GM12878 (cell line): ENCODE measurements around the gene NAT9. TPM values are rescaled to one million over a fixed set of nuclear protein-coding genes. Genes with fewer than 3 reads are reported as not detected.
A peak's percentile ranks its signal among the peaks of the same experiment; 100 is the strongest.

Source experiments
- ATAC-seq: fragments of 200-7000 bp; cut with Tn5 transposase; 3 replicates; pipeline ENCODE4 v1.9.1; 2020; ENCODE audit warnings: mild to moderate bottlenecking, moderate library complexity
- BruUV-seq: library from RNA; stranded (reverse); fragments of 400-500 nt; replicated peaks from 2 replicates; lab custom pipeline; 2021; lab: Mats Ljungman, UMichigan
- CTCF ChIA-PET: fragments of 300-600 bp; sonication (Branson Sonifier 250); formaldehyde crosslinking; extraction: SDS; loops from one replicate; lab custom pipeline; 2021; ENCODE audit warnings: inconsistent platforms; lab: Yijun Ruan, JAX
- POLR2A ChIA-PET: fragments of 350-600 bp; formaldehyde crosslinking; extraction: SDS; loops from one replicate; lab custom pipeline; 2021; ENCODE audit warnings: inconsistent platforms; lab: Charles Lee
- RAD21 ChIA-PET: fragments of 300-600 bp; sonication (Branson Sonifier 250); formaldehyde crosslinking; loops from one replicate; lab custom pipeline; 2023; ENCODE audit warnings: antibody characterized with exemption; ENCODE audit not compliant: unreplicated experiment; lab: Charles Lee
- SMC1A ChIA-PET: fragments of 300-600 bp; sonication (Branson Sonifier 250); formaldehyde crosslinking; loops from one replicate; lab custom pipeline; 2023; ENCODE audit not compliant: unreplicated experiment, uncharacterized antibody; lab: Charles Lee
- DNase-seq: peaks from one replicate; pipeline ENCODE4 v3.0.0-alpha.2; 2011; ENCODE audit warnings: low read depth, low spot score
- FAIRE-seq: peaks from 3 replicates; lab custom pipeline; 2011; peaks lifted over from hg19 to GRCh38; lab: Jason Lieb, UNC
- H2AFZ ChIP-seq: 2 replicates; pipeline ENCODE4 v1.6.0; 2011; ENCODE audit warnings: low read depth, low read length, control low read depth; ENCODE audit not compliant: control insufficient read depth
- H3K27ac ChIP-seq: 2 replicates; pipeline ENCODE4 v1.5.1; 2011; ENCODE audit warnings: control low read depth; ENCODE audit not compliant: control insufficient read depth, insufficient read depth
- H3K27me3 ChIP-seq, 2 experiments: replicated peaks in 1 of 2; 2 replicates each; pipeline versions ENCODE4 v1.6.0 to v1.6.1; 2011; ENCODE audit warnings: low read length in 1 of 2; ENCODE audit not compliant: control insufficient read depth in 2 of 2, insufficient read depth in 2 of 2
- H3K36me3 ChIP-seq, 2 experiments: 2 replicates each; pipeline ENCODE4 v1.5.1; 2011; ENCODE audit warnings: low read length in 1 of 2; ENCODE audit not compliant: control insufficient read depth in 2 of 2, insufficient read depth in 2 of 2
- H3K4me1 ChIP-seq: 2 replicates; pipeline ENCODE4 v1.6.1; 2011; ENCODE audit warnings: mild to moderate bottlenecking, low read length, moderate library complexity, mixed read lengths; ENCODE audit not compliant: control insufficient read depth, insufficient read depth
- H3K4me2 ChIP-seq: 2 replicates; pipeline ENCODE4 v1.6.0; 2011; ENCODE audit warnings: control low read depth; ENCODE audit not compliant: control insufficient read depth, insufficient read depth
- H3K4me3 ChIP-seq: fragments of 200-600 bp; sonication (generic); 2 replicates; pipeline ENCODE4 v1.5.1; 2016
- H3K79me2 ChIP-seq: 2 replicates; pipeline ENCODE4 v1.6.0; 2011; ENCODE audit warnings: low read length; ENCODE audit not compliant: control insufficient read depth, insufficient read depth
- H3K9ac ChIP-seq: 2 replicates; pipeline ENCODE4 v1.8.0; 2011; ENCODE audit warnings: low read length, control low read depth, mixed read lengths; ENCODE audit not compliant: control insufficient read depth, insufficient read depth
- H3K9me3 ChIP-seq: replicated peaks from 3 replicates; pipeline ENCODE4 v1.5.1; 2011; ENCODE audit warnings: mild to moderate bottlenecking, low read length; ENCODE audit not compliant: control insufficient read depth, insufficient read depth
- H4K20me1 ChIP-seq: 2 replicates; pipeline ENCODE4 v1.6.0; 2011; ENCODE audit not compliant: control insufficient read depth, insufficient read depth
- ASH2L ChIP-seq: fragments of 300-600, 200-600 bp; sonication (generic); IDR thresholded peaks from 2 replicates; pipeline ENCODE4 v1.6.1; 2017; ENCODE audit warnings: low read depth, mild to moderate bottlenecking, borderline replicate concordance
- FOXK2 ChIP-seq: fragments of 450-650 bp; IDR thresholded peaks from 2 replicates; pipeline ENCODE4 v1.6.1; 2017; ENCODE audit warnings: mild to moderate bottlenecking, moderate library complexity
- HDAC6 ChIP-seq: fragments of 200-600 bp; sonication (generic); IDR thresholded peaks from one replicate; pipeline ENCODE4 v1.8.0; 2017; ENCODE audit warnings: antibody characterized with exemption; ENCODE audit not compliant: unreplicated experiment
- WGBS: methylation state at CpG from one replicate; pipeline ENCODE4 v1.1.6; 2016; ENCODE audit warnings: low lambda C conversion rate; ENCODE audit not compliant: insufficient replicate concordance, insufficient coverage; ENCODE audit errors: missing lambda C conversion rate; 5-methylcytosine and 5-hydroxymethylcytosine counted together
- in situ Hi-C: fragments of 300-500 bp; cut with MboI; formaldehyde crosslinking; loops from 9 replicates; pipeline ENCODE4 v1.14.3; 2018; ENCODE audit warnings: mixed read lengths
- intact Hi-C: fragments of 100-400 bp; cut with micrococcal nuclease; formaldehyde crosslinking; loops from one replicate; pipeline ENCODE4 v1.14.2; 2022; ENCODE audit not compliant: unreplicated experiment
- polyA plus RNA-seq, 11 experiments: library from polyadenylated mRNA; depleted of rRNA in 4 of 11; unstranded in 6 of 11; stranded (reverse) in 5 of 11; fragments of >200 nt; fragmentation: Nextera tagmentation in 4 of 11; fragmentation: Illumina TruSeq in 1 of 11; extraction: Ambion mirVana in 4 of 11; extraction: Trizol in 1 of 11; gene quantifications; 1 replicate in 1 of 11; 2 replicates in 10 of 11; pipeline versions ENCODE4 v1.2.1 to v1.2.3, GENCODE V29; 2011 to 2016; ENCODE audit warnings: inconsistent platforms in 2 of 11, missing spikeins in 2 of 11, low read depth in 1 of 11
- total RNA-seq, 4 experiments: library from RNA; depleted of rRNA in 3 of 4; stranded (reverse); fragments of >200 nt in 3 of 4; fragmentation: Illumina TruSeq in 1 of 4; extraction: Trizol in 1 of 4; gene quantifications; 2 replicates each; pipeline versions ENCODE4 v1.2.1 to v1.2.3, GENCODE V29; 2013 to 2021
- TF ChIP-seq, protein P1 (sequence below): fragments of 450-650 bp; IDR thresholded peaks from 2 replicates; pipeline ENCODE4 v1.6.1; 2018; ENCODE audit warnings: mild to moderate bottlenecking, low read depth, moderate library complexity; ENCODE audit not compliant: partially characterized antibody

Gene NAT9
- total and polyA plus RNA-seq, 10 of the 15 experiments (the other 5 are each of a cell fraction or from before 2014, with no cell fraction given), result 3.5 to 45.3 (median 27.3) TPM

DNA sequence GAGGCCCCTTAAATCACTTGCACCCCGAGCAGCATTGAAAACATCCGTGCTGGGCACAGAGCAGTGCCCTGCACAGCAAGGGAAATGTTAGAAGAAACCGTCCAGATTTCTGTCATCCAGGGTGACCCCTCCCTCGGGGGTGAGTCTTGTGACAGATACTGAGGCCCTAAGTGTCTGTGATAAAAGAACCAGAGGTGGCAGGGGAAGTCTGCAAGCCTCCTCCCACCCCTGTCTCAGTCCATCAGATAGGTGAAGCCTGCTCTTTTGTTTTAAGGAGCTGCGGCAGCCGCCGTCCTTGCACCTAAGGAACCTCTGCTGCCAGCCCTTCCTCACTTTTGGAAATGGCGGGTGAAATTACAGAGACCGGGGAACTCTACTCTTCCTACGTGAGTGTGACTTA is 845 bp upstream of the NAT9 start:
- H3K27ac ChIP-seq, result no peak overlapping the region
- BruUV-seq, result no TSS peak
- no peak for TF ChIP-seq FOXK2
- H3K4me2 ChIP-seq, result peak overlapping the region; percentile 95
- RAD21 ChIA-PET, result interaction anchor here (0.6 to 3.1 kb wide), 9 partner anchors 18 to 395 kb away, joined by 3 to 11 read pairs (median 4); partner anchors contain the start of genes FDXR and RAB37
- in situ Hi-C loops, result no loop called here
- FAIRE-seq, result no peak
- peak; percentile 1; the same call in 1 of the 3 replicates for ATAC-seq
- SMC1A ChIA-PET, result interaction anchor here (0.8 to 3.5 kb wide), 8 partner anchors 16 to 184 kb away, joined by 3 to 13 read pairs (median 5); no protein-coding TSS in a partner anchor
- no peak for DNase-seq
- peaks cover 16% of the 10 kb centered on the region for H3K79me2 ChIP-seq
- peaks cover 28% of the 10 kb centered on the region for H3K4me1 ChIP-seq
- no peaks in the 10 kb centered on the region for H3K9me3 ChIP-seq
- POLR2A ChIA-PET, result interaction anchor here (0.7 to 2.3 kb wide), 7 partner anchors 17 to 96 kb away, joined by 3 to 15 read pairs (median 5); partner anchors contain the start of gene FDXR
- H3K9ac ChIP-seq, result peak overlapping the region; percentile 83
- H3K4me3 ChIP-seq, result peak overlapping the region; percentile 73
- peaks cover 6 to 13% of the 10 kb centered on the region in 2 experiments; a peak in 3 of 4 replicates for H3K36me3 ChIP-seq
- no peaks in the 10 kb centered on the region for H3K27me3 ChIP-seq
- 28% methylated on average over 10 of the region's 10 CpGs for WGBS
- no peak overlapping the region for H2AFZ ChIP-seq
- CTCF ChIA-PET, result interaction anchor here (1.6 to 3.4 kb wide), 4 partner anchors 15 to 40 kb away, joined by 3 to 17 read pairs (median 14); partner anchors contain the start of gene RAB37
- no peaks in the 10 kb centered on the region; the same call in 1 of the 2 replicates for H4K20me1 ChIP-seq
- intact Hi-C loops, result no loop called here

DNA sequence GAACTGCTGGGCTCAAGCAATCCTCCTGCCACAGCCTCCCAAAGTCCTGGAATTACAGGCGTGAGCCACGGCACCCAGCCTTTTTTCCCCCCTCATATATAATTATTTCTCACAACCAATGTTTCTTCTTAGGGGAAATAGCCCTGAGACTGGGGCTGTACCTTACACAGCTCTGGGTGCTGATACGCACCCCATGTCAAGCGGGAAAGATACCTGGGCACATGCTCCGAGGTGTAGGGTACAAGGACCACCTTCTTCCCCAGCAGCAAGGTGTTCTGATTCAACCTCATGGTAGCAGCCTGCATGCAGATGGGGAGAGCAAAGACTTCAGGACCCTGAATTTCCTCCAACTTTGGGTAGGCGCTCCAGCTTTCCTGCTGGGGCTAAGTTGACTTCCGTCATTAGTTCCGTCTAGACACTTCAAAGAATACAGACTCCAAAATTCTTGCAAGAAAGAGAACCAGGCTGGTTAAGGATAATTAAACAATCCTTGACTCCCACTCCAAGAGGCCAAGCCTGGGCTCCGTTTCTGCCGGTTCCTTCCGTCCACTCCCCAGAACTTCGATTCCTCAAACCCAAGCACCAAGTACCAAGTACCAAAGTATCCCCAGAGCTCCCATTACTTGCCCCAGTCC is 619 bp downstream of the NAT9 start:
- H3K27me3 ChIP-seq, result no peaks in the 10 kb centered on the region
- peaks cover 19 to 23% of the 10 kb centered on the region in 2 experiments; a peak in 3 of 4 replicates for H3K36me3 ChIP-seq
- 25% methylated on average over 12 of the region's 12 CpGs for WGBS
- H2AFZ ChIP-seq, result peak overlapping the region; percentile 91
- ChIA-PET POLR2A (interaction anchor here (0.6 to 2.3 kb wide), 12 partner anchors 16 to 1011 kb away, joined by 3 to 15 read pairs (median 4); partner anchors contain the start of gene FDXR), SMC1A (interaction anchor here (0.8 to 2.9 kb wide), 4 partner anchors 21 to 37 kb away, joined by 3 to 10 read pairs (median 8); no protein-coding TSS in a partner anchor), RAD21 (interaction anchor here (1.0 to 3.5 kb wide), 8 partner anchors 16 to 185 kb away, joined by 3 to 13 read pairs (median 4); partner anchors contain the start of gene RAB37), CTCF (interaction anchor here (0.7 to 7.0 kb wide), 11 partner anchors 16 to 215 kb away, joined by 3 to 60 read pairs (median 3); no protein-coding TSS in a partner anchor)
- H3K79me2 ChIP-seq, result peaks cover 16% of the 10 kb centered on the region
- intact Hi-C loops (no loop called here), in situ Hi-C loops (no loop called here)
- no peak for ATAC-seq
- TSS peak; percentile 88 for BruUV-seq
- H3K9me3 ChIP-seq, result no peaks in the 10 kb centered on the region
- no peak for FAIRE-seq
- no peaks in the 10 kb centered on the region; the same call in 1 of the 2 replicates for H4K20me1 ChIP-seq
- H3K4me3 ChIP-seq, result peak overlapping the region; percentile 73
- peak overlapping the region; percentile 86 for H3K9ac ChIP-seq
- peaks cover 23% of the 10 kb centered on the region for H3K4me1 ChIP-seq
- peak overlapping the region; percentile 89 for H3K4me2 ChIP-seq
- TF ChIP-seq HDAC6 (no peak), ASH2L (no peak)
- TF ChIP-seq, protein P1, sequence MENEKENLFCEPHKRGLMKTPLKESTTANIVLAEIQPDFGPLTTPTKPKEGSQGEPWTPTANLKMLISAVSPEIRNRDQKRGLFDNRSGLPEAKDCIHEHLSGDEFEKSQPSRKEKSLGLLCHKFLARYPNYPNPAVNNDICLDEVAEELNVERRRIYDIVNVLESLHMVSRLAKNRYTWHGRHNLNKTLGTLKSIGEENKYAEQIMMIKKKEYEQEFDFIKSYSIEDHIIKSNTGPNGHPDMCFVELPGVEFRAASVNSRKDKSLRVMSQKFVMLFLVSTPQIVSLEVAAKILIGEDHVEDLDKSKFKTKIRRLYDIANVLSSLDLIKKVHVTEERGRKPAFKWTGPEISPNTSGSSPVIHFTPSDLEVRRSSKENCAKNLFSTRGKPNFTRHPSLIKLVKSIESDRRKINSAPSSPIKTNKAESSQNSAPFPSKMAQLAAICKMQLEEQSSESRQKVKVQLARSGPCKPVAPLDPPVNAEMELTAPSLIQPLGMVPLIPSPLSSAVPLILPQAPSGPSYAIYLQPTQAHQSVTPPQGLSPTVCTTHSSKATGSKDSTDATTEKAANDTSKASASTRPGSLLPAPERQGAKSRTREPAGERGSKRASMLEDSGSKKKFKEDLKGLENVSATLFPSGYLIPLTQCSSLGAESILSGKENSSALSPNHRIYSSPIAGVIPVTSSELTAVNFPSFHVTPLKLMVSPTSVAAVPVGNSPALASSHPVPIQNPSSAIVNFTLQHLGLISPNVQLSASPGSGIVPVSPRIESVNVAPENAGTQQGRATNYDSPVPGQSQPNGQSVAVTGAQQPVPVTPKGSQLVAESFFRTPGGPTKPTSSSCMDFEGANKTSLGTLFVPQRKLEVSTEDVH, result no peak
- DNase-seq, result no peak
- H3K27ac ChIP-seq, result peak overlapping the region; percentile 59
